LNCaP clone FGC (cell line): ENCODE results near the gene GNB5.

Experiments used
- DNase-seq: peaks from one replicate; pipeline ENCODE4 v3.0.0-alpha.2; 2011; ENCODE audit warnings: low read depth
- H3K4me3 ChIP-seq: 2 replicates; pipeline ENCODE4 v1.5.1; 2011; ENCODE audit warnings: mild to moderate bottlenecking, low read depth, low read length, control low read depth
- TF ChIP-seq, protein P1 (sequence below): IDR thresholded peaks from 2 replicates; pipeline ENCODE4 v1.5.1; 2012; ENCODE audit warnings: mild to moderate bottlenecking; ENCODE audit not compliant: control insufficient read depth, insufficient read depth; ENCODE audit errors: extremely low read depth

Gene GNB5

DNA sequence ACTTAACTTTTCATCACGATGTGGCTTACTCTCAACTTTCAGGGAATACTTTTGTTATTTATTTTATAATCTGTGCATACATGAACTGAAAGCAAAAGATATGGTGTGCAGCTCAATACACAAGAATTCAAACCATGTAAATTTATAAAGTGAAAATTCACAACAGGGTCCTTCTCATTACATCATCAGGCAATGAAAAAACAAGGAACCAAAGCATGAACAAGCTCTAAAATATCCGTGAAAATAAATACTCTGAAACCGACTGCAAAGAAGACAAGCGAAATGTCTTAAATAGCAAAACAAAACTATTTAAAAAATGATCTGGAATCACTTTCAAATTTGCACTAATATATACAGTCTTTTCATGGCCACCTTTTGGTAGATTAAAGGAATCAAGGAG is 28.9 kb downstream of the GNB5 start:
- no peak overlapping the region for H3K4me3 ChIP-seq
- DNase-seq: no peak
- TF ChIP-seq, protein P1, sequence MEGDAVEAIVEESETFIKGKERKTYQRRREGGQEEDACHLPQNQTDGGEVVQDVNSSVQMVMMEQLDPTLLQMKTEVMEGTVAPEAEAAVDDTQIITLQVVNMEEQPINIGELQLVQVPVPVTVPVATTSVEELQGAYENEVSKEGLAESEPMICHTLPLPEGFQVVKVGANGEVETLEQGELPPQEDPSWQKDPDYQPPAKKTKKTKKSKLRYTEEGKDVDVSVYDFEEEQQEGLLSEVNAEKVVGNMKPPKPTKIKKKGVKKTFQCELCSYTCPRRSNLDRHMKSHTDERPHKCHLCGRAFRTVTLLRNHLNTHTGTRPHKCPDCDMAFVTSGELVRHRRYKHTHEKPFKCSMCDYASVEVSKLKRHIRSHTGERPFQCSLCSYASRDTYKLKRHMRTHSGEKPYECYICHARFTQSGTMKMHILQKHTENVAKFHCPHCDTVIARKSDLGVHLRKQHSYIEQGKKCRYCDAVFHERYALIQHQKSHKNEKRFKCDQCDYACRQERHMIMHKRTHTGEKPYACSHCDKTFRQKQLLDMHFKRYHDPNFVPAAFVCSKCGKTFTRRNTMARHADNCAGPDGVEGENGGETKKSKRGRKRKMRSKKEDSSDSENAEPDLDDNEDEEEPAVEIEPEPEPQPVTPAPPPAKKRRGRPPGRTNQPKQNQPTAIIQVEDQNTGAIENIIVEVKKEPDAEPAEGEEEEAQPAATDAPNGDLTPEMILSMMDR: no peak

DNA sequence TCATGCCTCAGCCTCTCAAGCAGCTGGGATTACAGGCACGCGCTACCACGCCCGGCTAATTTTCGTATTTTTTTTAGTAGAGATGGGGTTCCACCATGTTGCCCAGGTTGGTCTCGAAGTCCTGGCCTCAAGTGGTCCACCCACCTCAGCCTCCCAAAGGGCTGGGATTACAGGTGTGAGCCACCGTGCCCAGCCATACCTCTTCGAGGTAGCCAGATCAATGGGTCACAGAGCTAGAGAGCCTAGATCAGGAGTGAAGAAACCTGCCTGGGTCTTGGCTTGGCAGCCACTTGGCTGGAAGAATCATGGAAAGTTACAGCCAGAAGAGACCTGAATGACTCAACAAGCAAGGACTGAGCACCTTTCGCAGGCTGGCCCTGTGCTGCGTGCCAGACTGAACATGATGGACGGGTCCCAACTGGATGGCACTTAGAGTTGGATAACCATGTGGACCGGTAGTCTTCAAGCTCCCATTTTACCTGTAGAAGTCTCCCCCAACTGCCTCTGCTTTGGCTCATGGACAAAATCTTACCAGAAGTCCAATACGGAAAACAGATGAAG is 29.7 kb downstream of the GNB5 start:
- H3K4me3 ChIP-seq: no peak overlapping the region
- TF ChIP-seq, protein P1: no peak
- DNase-seq: no peak

DNA sequence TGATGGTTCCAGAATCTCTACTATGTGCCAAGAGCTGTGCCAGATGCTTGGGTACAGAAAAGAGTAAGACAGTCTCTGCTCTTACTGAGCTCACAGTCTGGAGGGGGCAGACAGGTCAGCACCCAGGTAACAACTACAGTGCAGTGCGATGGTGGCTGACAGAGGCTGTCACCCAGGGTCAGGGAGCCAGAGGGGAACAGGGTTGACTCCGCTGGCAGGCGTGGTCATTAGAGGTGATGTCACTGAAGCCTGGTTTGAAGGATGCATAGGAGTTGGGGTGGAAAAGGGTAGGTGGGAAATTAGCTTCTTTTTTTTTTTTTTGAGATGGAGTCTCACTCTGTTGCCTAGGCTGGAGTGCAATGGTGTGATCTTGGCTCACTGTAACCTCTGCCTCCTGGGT is 31.5 kb downstream of the GNB5 start:
- no peak for DNase-seq
- no peak overlapping the region for H3K4me3 ChIP-seq
- TF ChIP-seq, protein P1: no peak

DNA sequence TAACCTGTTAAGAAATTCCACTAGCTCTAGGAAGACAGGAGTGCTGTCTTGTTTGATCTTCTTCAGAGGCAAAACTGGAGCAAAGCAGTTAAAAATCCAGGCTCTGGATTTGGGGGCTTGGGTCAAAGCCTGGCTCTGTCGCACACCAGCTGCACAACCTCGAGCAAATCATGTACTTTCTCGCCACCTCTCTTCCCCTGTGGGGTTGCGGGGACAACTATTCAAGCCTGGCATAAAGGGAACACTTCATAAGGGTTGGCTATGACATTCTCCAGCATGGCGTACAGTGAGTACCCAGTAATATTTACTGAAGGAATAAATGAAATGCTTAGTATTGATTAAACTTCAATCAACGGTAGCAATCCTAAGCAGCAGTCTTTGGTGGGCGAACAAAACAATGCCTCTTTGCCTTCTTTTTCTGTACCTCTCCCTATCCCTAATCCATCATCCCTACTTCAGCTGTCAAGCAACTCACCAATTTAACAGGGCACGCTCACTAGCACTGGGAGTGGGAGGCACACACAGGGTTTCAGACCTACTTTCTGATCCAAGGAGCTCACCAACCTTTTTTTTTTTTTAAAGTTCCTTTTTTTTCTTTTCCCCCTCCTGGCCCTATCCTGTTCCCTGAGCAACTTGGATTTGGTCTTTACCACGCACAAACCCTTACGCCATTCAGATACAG is 33.0 kb downstream of the GNB5 start:
- TF ChIP-seq, protein P1: no peak
- no peak for DNase-seq
- H3K4me3 ChIP-seq: no peak overlapping the region

DNA sequence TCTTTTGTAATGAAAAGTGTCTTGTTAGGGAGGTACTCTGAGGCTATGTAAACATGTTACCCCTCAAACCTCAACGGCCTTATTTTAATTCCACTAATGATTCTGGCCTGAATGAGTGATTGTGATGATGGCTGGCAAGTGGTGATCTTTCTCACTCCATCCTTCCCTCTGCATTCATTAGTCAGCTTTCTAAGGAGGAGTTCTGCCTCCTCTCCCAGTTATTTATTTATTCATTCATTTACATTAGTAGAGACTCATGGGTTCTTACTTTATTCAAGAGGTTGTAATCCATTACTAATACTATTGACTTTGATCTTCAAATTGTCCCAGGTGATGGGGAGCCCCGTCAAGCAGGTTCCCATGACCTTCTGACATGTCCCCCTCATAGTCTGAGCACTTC is 35.3 kb downstream of the GNB5 start:
- no peak overlapping the region for H3K4me3 ChIP-seq
- TF ChIP-seq, protein P1: no peak
- DNase-seq: no peak

DNA sequence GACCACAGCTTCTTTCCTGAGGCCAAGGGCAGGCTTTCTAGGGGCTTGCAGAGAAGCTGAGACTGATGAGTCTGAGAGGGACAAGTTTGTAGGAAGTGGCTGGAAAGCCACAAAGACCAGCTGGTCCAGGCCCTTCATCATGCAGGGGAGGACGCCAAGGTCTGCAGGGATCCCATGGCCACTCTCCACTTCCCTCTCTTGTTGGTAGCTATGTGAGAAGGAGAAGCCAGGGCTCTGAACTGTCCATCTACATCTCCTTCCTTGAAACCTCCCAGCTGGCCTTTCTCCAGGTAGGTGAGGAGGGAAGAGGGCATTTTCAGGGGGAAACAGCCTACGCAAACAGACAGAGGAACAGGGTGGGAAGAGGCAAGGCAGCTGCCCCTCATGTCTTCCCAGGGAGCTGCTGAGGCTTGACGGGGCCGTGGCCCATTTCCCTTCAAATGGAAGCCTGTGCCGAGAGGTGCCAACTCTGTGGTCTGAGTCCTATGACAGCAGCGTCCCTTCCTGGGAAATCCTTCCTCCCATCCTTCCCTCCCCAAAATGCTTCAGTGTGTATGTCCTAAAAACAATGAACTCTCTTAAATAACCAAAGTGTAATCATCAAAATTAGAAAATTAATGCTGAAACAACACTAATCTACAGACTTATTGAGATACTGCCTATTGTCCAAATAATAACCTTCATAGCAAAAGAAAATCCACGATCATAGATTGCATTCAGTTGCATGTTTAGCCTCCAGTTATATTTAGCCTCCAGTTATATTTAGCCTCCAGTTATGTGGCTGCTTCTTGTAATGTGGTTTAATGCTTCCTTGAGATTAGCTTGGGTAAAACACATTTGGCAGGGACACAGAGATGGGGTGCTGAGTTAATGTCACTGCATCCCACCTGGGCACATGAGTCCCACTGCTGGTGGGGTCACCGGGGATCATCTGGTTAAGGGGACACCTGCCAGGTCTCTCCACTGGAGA is 36.0 kb downstream of the GNB5 start:
- no peak overlapping the region for H3K4me3 ChIP-seq
- DNase-seq: no peak
- TF ChIP-seq, protein P1: no peak
